ENCODE results near the gene USP7.

DNA sequence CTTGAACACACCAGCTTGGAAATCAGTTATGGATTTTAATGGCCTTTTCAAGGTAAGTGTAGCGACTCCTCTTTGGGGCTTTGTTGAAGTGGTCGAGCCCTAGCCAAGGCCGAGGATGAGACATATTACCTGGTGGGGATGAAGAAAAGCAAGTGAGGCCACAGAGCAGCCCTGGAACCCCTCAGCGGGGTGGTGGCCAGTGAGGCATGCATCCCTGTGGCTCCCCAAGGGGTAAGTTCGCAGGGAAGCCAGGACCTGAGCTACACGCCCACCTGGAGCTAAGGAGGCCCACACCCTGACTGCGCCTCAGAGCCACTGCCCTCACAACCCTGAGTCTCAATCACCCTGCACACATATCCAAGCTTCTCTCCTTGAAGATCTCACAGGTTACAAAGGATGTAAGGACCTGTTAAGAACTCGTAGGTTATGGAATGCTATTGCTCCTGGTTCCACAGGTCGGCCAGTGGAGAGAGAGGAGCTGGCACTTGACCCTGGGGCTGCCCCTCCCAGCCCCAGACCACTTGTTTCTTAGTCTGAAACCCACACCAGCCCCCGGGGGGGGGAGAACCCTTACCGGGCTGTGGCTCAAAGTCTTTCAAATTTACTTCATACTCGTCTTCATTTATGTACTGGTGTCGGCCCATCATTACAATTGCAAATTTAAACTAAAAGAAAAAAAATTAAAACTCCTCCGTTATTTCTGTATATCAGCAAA is 69.6 kb downstream of the USP7 start:
- TF ChIP-seq, protein P1, sequence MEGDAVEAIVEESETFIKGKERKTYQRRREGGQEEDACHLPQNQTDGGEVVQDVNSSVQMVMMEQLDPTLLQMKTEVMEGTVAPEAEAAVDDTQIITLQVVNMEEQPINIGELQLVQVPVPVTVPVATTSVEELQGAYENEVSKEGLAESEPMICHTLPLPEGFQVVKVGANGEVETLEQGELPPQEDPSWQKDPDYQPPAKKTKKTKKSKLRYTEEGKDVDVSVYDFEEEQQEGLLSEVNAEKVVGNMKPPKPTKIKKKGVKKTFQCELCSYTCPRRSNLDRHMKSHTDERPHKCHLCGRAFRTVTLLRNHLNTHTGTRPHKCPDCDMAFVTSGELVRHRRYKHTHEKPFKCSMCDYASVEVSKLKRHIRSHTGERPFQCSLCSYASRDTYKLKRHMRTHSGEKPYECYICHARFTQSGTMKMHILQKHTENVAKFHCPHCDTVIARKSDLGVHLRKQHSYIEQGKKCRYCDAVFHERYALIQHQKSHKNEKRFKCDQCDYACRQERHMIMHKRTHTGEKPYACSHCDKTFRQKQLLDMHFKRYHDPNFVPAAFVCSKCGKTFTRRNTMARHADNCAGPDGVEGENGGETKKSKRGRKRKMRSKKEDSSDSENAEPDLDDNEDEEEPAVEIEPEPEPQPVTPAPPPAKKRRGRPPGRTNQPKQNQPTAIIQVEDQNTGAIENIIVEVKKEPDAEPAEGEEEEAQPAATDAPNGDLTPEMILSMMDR (IDR thresholded peaks at IDR 0.05; ENCODE audit: poor library complexity), result no peak
- no peak for TF ChIP-seq EZH2 (IDR thresholded peaks at IDR 0.05; ENCODE audit: borderline replicate concordance)
- TF ChIP-seq EZH2phosphoT487 (IDR thresholded peaks at IDR 0.05; ENCODE audit: low read depth, severe bottlenecking, unreplicated experiment), result no peak

Data from hepatocyte (in vitro differentiated cells).